Erythroblast (primary cell): ENCODE results near the gene ABHD4.

Experiments used
- GATA1 ChIP-seq: IDR thresholded peaks from 2 replicates; pipeline ENCODE4 v1.6.1; 2011; ENCODE audit warnings: low read depth, mild to moderate bottlenecking, control low read depth, low read length, moderate library complexity
- POLR2A ChIP-seq: IDR thresholded peaks from 2 replicates; pipeline ENCODE4 v1.6.1; 2011; ENCODE audit warnings: mild to moderate bottlenecking, low read length

DNA sequence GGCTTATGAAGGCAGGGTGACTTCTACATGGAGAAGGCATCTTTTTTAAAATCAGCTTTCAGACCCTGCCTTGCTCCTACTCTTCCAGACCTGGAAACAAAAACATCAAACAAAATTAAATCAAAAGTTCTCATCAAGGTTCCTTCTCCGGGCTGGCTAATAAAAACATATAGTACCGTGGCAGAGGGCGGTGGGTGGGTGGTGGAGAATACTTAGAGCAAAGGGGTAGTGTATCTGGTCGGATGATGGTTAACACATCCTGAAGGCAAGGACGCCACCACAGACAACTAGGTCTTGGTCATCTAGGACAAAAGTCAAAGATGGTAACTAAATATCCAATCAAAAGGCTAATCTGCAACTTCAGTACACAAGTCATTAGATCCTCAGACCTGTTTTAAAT lies 10.9 kb upstream of the ABHD4 start:
- TF ChIP-seq POLR2A = no peak
- no peak for TF ChIP-seq GATA1
